Choroid plexus epithelial cell (primary cell): ENCODE results near the gene SERGEF.
A peak's percentile ranks its signal among the peaks of the same experiment; 100 is the strongest.

Source experiments
- DNase-seq: peaks from one replicate; pipeline ENCODE4 v3.0.0-alpha.2; 2010; ENCODE audit warnings: low read depth
- H3K4me3 ChIP-seq: 2 replicates; pipeline ENCODE4 v1.5.1; 2011; ENCODE audit warnings: low read depth, mild to moderate bottlenecking, control low read depth, low read length, moderate library complexity
- TF ChIP-seq, protein P1 (sequence below): conservative IDR thresholded peaks from 2 replicates; pipeline ENCODE4 v1.5.1; 2011; ENCODE audit warnings: low read depth, mild to moderate bottlenecking, control low read depth, inconsistent platforms, low read length, moderate library complexity

Gene SERGEF

DNA sequence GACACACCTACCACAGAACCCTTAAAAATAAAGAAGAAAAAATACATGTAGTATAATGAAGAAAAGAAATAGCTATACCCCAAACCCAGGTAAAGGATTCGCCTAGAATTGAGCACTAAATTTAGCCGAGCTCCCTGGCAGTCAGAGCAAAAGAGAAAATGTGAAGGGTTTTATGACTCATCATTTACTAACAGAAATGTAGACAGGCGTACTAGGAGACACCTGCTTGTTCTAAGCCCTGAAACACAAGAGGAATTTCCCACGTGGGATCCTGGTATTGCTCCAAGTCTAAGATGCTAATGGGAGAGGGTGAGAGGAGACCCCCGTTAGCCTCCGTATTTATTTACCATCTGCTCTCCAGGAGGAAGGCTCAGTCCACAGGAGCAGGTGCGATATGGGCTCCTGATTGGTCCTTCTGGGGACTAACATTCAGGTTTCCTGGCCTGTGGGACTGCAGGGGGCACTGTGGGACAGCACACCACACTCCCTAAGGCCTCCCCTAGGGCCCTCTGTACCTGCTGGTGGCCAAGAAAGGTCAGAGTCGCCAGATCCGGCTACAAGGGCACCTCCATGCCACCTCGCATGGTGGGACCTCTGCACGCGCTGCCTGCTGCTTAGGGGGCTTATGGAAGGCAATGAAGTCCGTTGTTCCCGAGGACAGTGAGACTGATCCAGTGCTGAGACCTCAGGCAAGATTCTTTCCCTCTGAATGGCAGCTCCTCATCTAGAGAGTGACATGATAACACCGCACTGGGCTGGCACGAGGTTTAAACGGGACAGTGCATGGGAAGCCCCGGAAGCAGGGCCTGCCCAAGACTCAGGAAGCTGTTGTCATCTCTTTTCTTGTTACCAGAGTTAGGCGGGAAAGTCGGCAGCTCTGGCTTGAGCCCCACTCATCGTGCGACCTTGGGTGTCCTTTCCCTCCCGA is 252.5 kb downstream of the SERGEF start:
- TF ChIP-seq, protein P1, sequence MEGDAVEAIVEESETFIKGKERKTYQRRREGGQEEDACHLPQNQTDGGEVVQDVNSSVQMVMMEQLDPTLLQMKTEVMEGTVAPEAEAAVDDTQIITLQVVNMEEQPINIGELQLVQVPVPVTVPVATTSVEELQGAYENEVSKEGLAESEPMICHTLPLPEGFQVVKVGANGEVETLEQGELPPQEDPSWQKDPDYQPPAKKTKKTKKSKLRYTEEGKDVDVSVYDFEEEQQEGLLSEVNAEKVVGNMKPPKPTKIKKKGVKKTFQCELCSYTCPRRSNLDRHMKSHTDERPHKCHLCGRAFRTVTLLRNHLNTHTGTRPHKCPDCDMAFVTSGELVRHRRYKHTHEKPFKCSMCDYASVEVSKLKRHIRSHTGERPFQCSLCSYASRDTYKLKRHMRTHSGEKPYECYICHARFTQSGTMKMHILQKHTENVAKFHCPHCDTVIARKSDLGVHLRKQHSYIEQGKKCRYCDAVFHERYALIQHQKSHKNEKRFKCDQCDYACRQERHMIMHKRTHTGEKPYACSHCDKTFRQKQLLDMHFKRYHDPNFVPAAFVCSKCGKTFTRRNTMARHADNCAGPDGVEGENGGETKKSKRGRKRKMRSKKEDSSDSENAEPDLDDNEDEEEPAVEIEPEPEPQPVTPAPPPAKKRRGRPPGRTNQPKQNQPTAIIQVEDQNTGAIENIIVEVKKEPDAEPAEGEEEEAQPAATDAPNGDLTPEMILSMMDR: peak; percentile 87
- H3K4me3 ChIP-seq: no peak overlapping the region
- peak; percentile 65 for DNase-seq

DNA sequence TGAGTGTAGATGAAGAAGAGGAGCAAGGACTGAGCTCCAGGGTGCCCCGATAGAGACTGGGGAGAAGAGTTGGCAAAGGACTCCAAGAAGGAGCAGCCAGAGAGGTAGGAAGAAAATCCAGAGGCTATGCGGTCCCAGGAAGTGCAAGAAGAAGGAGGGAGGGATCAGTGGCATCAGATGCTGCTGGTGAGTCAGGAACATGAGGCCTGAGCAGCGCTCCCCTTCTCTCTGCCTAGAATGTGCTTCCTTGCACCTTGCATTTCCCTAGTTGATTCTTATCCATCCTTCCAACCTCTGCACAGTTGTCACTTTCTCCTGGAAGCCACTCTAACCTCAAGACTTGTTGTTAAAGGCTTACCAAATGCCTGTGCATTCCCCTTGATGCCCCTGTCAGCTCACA is 257.0 kb downstream of the SERGEF start:
- no peak for DNase-seq
- TF ChIP-seq, protein P1: no peak
- H3K4me3 ChIP-seq: no peak overlapping the region

DNA sequence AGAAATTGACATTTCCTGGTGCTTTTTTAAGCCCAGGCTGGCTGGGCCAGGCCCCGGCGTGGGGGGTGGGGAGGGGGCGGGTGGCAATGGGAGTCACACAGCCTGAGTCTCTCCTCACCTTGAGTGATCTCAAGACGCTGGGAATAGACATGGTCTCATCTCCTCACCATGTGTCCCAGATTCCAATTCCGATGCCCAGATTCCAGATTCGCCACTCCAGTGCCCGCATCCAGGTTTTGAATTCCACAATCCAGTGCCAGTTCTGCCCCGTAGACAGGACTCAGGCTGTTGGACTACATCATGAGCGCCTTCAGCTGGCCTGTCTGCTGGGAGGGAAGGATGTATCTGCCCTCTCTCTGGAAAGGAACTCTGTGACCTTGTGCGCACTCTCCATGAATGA is 259.2 kb downstream of the SERGEF start:
- TF ChIP-seq, protein P1: no peak
- H3K4me3 ChIP-seq: no peak overlapping the region
- no peak for DNase-seq

DNA sequence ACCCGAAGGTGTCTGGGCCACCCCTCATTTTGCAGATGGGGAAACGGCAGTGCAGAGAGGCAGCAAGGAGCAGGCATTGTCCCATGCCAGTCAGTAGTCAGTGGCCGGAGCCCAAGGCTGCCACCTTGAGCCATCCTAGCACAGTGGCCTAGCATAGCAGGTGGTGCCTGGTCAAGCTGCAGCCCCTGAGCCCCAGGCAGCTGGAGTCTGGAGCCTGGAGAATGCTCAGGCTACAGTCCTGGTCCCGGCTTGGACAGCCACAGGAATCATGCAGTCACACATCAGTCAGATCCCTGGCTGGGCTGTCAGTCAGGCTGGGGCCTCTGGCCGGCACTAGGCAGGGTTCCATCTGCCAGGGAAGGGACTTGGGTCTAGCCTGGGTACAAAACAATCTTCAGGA is 259.7 kb downstream of the SERGEF start:
- no peak for DNase-seq
- TF ChIP-seq, protein P1: no peak

DNA sequence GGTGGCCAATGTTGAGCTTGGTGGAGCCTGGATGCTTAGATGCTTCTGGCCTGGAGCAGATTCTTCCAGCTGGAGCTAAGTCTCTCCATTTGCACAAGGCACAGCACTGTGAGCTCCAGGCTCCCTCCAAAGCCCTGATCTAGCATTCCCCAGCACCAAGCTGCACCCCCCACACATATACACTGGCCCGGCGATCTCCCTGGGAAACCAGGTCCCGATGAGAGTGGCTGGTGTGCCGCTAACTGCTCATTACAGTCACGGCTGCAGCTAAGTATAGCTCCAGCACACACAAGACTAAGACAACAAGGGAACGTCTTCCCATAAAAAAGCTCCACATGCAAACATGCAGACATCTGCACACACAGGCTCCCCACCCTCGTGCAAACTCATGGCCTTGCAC is 260.7 kb downstream of the SERGEF start:
- TF ChIP-seq, protein P1: no peak

More for the DNA sequence above, 259.7 kb downstream of the SERGEF start:
- H3K4me3 ChIP-seq: no peak overlapping the region

DNA sequence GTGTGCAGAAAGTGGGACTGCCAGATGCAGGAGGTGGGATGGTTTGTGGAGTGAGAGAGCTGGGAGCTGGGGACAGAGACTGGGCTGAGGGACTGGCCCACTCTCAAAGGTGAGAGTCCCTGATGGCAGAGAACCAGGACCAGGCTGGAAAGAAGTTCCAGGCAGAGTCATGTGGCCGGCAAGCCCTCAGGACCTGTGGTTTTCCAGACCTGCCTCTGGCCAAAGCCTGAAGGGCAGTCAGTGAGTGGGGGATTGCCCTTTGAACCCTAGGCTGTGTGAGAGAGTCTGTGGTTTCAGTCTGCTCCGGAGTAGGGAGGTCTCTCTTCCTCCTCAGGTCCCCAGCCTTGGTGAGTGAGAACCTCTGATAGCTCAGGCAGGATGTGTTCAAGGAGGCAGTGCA is 261.3 kb downstream of the SERGEF start:
- H3K4me3 ChIP-seq: no peak overlapping the region
- TF ChIP-seq, protein P1: no peak
- DNase-seq: no peak

More for the DNA sequence above, 260.7 kb downstream of the SERGEF start:
- H3K4me3 ChIP-seq: no peak overlapping the region
- no peak for DNase-seq

DNA sequence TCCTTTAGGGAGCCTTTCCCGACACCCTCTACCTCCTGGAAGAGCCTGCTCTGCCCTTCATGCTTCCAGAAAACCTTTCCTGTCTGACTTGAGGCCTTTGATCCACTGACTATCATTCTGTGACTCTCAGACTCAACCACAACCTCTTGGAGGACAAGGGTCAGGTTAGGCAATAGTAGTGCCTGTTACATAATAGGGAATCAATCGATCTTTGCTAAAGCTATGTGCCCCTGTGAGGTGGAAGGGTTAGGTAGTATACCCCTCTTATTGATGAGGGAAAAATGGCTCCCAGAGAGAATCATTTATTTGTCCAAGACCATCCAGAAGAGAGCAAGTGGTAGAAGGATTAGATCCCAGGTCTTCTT is 262.1 kb downstream of the SERGEF start:
- no peak overlapping the region for H3K4me3 ChIP-seq
- TF ChIP-seq, protein P1: no peak
- no peak for DNase-seq
